ENCODE measurements around the gene PLAC8.
A peak's percentile ranks its signal among the peaks of the same experiment; 100 is the strongest.
"Not testable (repeated sequence)": the region's sequence is repeated elsewhere in the genome, so short reads cannot be mapped to it uniquely, and the experiment has no call there.

PLAC8 gene

GRCh38 chr4:83112231-83112630 is 2.3 kb downstream of the PLAC8 start:
- peak; percentile 36 to 41 for DNase-seq

GRCh38 chr4:83111751-83112141 is 2.8 kb downstream of the PLAC8 start:
- not testable (repeated sequence) for DNase-seq

GRCh38 chr4:83110970-83111750 is 3.4 kb downstream of the PLAC8 start:
- DNase-seq: peak in 1 of 2 donors; percentile 10

GRCh38 chr4:83110223-83110945 is 4.1 kb downstream of the PLAC8 start:
- peak; percentile 86 to 89 for DNase-seq

GRCh38 chr4:83109480-83110222 is 4.9 kb downstream of the PLAC8 start:
- DNase-seq: peak; percentile 19 to 35

GRCh38 chr4:83108101-83108861 is 6.2 kb downstream of the PLAC8 start:
- peak in 1 of 2 donors; percentile 30 for DNase-seq

- DNase-seq: peak in 1 of 2 donors; percentile 15
Measured at GRCh38 chr4:83107631-83108030, 6.9 kb downstream of the PLAC8 start.

- no peak for DNase-seq
Measured at GRCh38 chr4:83104991-83105390, 9.5 kb downstream of the PLAC8 start.

- no peak for DNase-seq
Measured at GRCh38 chr4:83096397-83096796, 18.1 kb downstream of the PLAC8 start.

- DNase-seq: no peak
Measured at GRCh38 chr4:83093060-83093640, 21.4 kb downstream of the PLAC8 start.

- no peak for DNase-seq
Measured at GRCh38 chr4:83089410-83090157, 24.9 kb downstream of the PLAC8 start.

- DNase-seq: not testable (repeated sequence)
Measured at GRCh38 chr4:83084956-83085355, 29.6 kb downstream of the PLAC8 start.

GRCh38 chr4:83083925-83084475 is 30.5 kb downstream of the PLAC8 start:
- DNase-seq: peak; percentile 65 to 73

GRCh38 chr4:83082777-83083176 is 31.8 kb downstream of the PLAC8 start:
- no peak for DNase-seq

- DNase-seq: no peak
Measured at GRCh38 chr4:83080561-83080960, 34.0 kb downstream of the PLAC8 start.

GRCh38 chr4:83075311-83076095 is 39.0 kb downstream of the PLAC8 start:
- no peak for DNase-seq

- DNase-seq: not testable (repeated sequence)
Measured at GRCh38 chr4:83074783-83075182, 39.7 kb downstream of the PLAC8 start.

GRCh38 chr4:83074086-83074704 is 40.3 kb downstream of the PLAC8 start:
- peak; percentile 73 to 90 for DNase-seq

- DNase-seq: no peak
Measured at GRCh38 chr4:83071116-83071515, 43.4 kb downstream of the PLAC8 start.
